ENCODE data around the gene ABCG1. TPM values are rescaled to one million over a fixed set of nuclear protein-coding genes. Genes with fewer than 3 reads are reported as not detected.
A peak's percentile ranks its signal among the peaks of the same experiment; 100 is the strongest.

The ABCG1 gene
- total RNA-seq, 4 donors from 2014 or later = 33.0 to 68.5 (median 40.8) TPM

DNA sequence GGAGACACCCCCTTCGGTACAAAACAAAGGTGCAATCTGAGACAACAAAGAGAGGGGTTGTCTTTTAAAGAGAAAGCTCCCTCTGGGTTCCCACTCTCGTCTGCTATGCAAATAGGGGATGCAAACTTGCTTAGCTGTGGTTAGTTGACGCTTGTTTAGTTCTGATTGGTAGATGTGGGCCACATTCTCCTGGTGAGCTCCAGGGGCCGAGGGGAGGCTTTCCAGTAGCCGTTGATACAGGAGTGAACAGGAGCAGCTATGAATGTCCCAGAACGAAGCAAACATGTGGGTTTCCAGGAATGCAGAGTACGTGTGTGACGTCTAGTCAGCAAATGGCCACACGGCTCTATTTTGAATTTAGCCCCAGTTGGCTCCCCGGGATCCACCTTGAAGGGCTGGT, 117.1 kb downstream of the ABCG1 start:
- Histone ChIP-seq H3K27me3 (no peaks in the 10 kb centered on the region), H3K9me3 (peaks cover 0 to 5% (median 0%) of the 10 kb centered on the region in 4 donors), H3K4me3 (no peak overlapping the region), H3K4me1 (peaks cover 0 to 27% (median 2%) of the 10 kb centered on the region in 4 donors), H3K36me3 (no peaks in the 10 kb centered on the region), H3K27ac (no peak overlapping the region)
- no peak for TF ChIP-seq POLR2A (IDR thresholded peaks at IDR 0.05)
- TF ChIP-seq, protein P1, sequence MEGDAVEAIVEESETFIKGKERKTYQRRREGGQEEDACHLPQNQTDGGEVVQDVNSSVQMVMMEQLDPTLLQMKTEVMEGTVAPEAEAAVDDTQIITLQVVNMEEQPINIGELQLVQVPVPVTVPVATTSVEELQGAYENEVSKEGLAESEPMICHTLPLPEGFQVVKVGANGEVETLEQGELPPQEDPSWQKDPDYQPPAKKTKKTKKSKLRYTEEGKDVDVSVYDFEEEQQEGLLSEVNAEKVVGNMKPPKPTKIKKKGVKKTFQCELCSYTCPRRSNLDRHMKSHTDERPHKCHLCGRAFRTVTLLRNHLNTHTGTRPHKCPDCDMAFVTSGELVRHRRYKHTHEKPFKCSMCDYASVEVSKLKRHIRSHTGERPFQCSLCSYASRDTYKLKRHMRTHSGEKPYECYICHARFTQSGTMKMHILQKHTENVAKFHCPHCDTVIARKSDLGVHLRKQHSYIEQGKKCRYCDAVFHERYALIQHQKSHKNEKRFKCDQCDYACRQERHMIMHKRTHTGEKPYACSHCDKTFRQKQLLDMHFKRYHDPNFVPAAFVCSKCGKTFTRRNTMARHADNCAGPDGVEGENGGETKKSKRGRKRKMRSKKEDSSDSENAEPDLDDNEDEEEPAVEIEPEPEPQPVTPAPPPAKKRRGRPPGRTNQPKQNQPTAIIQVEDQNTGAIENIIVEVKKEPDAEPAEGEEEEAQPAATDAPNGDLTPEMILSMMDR (IDR thresholded peaks at IDR 0.05) = no peak
- DNase-seq = no peak

GRCh38 chr21:42337276-42337675, 118.3 kb downstream of the ABCG1 start:
- H3K4me1 ChIP-seq = peaks cover 0 to 17% (median 2%) of the 10 kb centered on the region in 4 donors
- no peaks in the 10 kb centered on the region for H3K9me3 ChIP-seq
- H3K27me3 ChIP-seq = no peaks in the 10 kb centered on the region
- H3K27ac ChIP-seq = no peak overlapping the region
- TF ChIP-seq, protein P1 (IDR thresholded peaks at IDR 0.05) = no peak
- TF ChIP-seq POLR2A (IDR thresholded peaks at IDR 0.05) = no peak
- DNase-seq = no peak
- no peak overlapping the region for H3K4me3 ChIP-seq
- no peaks in the 10 kb centered on the region for H3K36me3 ChIP-seq

DNA sequence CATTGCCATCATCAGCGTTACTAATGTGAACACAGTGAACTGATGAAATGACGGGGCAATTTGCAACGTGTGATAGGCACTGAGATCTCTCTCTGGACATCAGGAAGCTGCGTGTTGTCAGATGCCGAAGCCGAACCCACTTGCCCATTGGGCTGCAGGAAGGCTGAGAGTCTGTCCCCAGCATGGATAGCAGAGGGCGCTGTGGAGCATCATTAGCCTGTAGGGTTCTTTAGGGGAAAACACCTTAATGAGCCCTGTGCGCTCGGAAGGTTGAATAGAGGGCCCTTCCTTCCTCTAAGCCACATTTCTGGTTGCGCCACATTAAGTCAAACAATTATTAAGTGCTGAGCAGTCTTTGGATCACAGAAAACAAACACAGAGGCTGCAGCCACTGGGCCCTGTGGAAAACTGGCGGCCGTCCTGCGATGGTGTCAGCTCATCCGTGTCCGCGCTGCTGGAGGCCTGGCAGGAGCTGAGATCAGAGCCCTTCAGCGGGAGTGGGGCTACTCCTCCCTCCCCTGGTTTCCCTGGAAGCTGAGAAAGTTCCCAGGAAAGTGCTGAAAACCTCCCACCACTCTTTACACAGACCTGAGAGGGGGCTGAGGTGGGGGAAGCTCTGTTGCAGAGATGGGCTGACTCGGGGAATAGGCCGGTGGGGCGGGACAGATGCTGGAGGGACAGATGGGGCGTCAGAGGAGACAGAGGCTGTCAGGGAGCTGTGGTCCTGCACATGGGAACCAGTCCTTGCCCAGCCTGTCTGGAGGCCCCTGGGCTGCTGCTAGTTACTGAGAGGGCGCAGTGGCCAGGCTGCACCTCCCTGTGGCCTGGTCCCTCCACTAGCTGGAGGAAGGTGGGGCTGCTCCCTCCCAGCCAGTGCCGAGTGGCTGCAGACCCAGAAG, 119.1 kb downstream of the ABCG1 start:
- Histone ChIP-seq H3K4me1 (peaks cover 0 to 14% (median 2%) of the 10 kb centered on the region in 4 donors), H3K4me3 (no peak overlapping the region), H3K36me3 (no peaks in the 10 kb centered on the region), H3K9me3 (no peaks in the 10 kb centered on the region), H3K27me3 (no peaks in the 10 kb centered on the region), H3K27ac (peak overlapping the region in 1 of 4 donors; percentile 0)
- TF ChIP-seq, protein P1 (IDR thresholded peaks at IDR 0.05) = peak; percentile 31 to 89 (median 74)
- TF ChIP-seq POLR2A (IDR thresholded peaks at IDR 0.05) = peak in 1 of 2 donors; percentile 23
- DNase-seq = peak; percentile 74 to 94 (median 89)

DNA sequence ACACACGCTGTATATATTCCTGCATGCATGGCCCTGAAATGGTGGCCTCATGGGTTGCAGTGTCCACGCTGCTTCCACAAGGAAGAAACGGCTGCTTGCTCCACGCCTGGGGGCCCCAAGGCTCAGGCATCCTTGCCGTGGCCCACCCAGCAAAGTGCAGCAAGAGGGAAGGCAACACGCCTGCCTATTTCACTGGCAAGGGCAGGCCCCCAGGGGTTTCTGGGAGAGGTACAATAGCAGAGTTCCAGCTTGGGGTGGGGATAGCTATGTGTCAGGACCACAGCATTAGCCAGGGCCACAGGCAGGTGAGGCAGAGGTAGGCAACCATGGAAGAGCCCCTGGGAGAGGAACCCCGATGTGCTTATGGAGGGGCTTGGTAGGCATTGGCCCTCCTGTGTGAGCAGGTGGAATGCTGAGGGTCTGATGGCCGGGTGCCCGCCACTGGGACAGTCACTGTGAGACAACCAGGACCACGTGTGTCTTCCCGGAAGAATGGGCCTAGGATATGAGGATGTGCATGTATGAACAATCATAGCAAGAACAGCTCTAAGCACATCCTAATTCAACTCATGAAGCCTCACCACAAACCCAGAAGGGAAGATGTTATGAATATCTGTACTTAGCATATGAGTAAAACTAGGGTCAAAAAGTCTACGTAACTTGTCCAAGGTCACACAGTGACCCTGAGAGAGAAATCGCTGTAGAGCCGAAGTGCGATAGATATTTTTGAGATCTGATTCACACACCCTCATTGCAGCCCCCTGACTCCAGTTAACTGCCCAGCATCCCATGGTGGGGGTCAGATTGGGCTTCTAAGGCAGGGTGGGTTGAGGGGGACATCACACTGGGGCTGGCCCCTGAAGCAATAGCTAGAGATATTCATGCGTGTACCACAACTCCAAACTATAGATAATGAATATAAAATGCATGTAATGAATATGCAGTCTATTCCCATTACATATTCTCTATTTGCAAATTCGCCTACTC, 120.1 kb downstream of the ABCG1 start:
- Histone ChIP-seq H3K4me1 (peaks cover 0 to 14% (median 2%) of the 10 kb centered on the region in 4 donors), H3K4me3 (no peak overlapping the region), H3K27ac (peak overlapping the region in 1 of 4 donors; percentile 0), H3K9me3 (no peaks in the 10 kb centered on the region), H3K27me3 (no peaks in the 10 kb centered on the region), H3K36me3 (no peaks in the 10 kb centered on the region)
- no peak for TF ChIP-seq POLR2A (IDR thresholded peaks at IDR 0.05)
- TF ChIP-seq, protein P1 (IDR thresholded peaks at IDR 0.05) = no peak
- no peak for DNase-seq

All from Peyer's patch (tissue), 4 donors.